Measurements from ENCODE around the gene KRT6C.
A peak's percentile ranks its signal among the peaks of the same experiment; 100 is the strongest.
"Not testable (repeated sequence)": the region's sequence is repeated elsewhere in the genome, so short reads cannot be mapped to it uniquely, and the experiment has no call there.

The KRT6C gene

DNA sequence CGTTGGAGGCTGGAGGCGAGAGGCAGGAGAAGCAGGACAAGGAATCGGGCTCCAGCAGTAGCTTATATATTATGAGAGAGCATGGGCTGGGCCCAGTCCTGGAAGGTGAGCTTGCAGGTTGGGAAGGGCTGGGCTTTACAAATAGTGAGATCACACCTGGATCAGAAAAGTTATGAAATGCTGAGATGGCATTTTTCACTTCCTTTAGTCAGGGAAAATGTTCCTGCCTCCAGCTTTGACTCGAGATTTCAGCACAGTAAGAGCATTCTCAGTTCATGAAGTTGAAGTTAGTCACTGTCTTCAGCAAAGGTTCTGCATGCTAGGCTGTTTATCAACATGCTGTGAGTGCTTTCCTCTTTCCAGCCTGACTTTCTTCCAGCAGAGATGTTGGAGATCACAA lies at the start of gene KRT6C:
TSS of gene KRT6C (minus strand) at position 38 of the 400 bp plus-strand sequence. CDS start 68 bp downstream, outside the sequence.
- DNase-seq = no peak

DNA sequence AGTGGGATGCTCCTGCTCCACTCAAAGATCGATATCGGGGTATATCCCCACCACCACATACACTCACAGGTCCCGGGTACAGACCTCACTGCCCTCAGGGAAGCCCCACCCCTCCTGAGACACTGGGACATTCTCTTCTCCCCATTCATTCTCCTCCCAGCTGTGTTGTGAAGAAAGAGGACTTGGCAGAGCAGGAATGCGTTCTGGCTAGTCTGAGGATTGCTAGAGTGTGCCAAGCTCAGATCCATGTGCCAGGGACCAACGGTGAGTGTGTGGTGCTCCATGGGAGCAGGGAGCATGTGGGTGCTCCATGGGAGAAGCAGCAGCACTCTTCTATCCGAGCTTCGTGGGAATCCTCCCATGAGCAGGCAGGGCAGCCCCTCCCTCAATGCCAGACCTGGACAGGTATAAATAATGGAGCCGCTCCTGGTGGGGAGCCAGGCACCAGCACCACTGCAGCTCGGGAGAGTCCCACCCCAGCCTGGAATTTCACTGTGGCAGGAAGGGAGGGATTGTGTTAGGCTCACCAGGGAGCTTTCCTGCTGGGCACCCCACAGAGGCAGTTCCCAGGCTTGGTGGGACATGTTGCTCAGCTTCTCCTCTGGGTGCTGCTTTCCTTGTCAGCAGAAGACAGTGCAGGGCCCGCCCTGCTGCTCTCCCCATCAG lies 48.9 kb upstream of the KRT6C start:
- DNase-seq = no peak

DNA sequence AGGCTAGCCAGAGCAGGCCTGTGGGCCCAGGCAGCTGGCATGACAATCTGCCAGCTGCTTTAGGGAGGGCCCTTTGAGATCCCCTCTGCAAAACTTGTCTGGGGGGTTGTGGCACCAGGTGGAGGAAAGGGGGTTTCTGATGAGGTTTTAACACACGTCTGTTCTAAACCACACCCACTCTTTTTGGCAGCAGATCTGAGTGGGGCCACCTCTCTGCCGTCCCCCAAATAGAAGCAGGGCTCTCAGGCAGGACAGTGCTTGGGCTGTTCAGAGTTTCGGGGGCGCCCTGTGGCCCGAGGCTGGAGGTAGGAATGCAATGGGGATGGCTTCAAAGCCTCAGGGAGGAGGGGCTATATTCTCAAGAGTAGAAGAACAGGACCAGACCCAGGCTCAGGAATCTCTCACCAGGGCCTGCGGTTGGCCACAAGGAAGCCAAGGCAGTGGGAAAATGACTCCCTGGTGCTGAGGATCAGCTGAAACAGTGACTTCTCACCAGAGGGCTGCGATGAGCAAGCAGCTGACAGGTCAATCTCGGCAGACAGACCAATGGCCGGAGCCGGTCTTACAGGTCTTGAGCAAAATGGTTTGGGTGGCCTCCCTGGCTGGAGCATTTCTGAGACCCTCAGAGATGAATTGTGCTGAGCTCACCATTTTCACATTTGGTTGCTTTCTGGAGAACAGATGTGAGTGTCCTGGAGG lies 48.1 kb upstream of the KRT6C start:
- no peak for DNase-seq

DNA sequence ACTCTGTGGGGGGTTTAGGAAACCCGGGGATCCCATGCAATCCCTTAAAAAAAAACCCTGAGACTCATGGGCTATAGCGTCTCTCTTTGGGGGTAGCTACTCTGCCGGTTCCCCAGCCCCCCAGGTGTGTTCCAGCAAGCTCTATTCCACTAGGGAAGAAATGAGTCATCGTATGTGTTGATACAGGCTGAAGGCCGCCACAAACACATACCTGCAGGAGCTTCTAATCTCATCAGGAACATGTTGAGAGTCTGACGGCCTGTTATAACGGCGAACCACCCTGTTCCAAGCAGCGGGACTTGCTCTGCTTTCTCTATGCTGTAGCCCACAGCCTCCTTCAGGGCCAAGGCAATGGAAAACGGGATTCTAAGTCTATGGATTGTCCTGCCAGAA lies 47.6 kb upstream of the KRT6C start:
- no peak for DNase-seq

DNA sequence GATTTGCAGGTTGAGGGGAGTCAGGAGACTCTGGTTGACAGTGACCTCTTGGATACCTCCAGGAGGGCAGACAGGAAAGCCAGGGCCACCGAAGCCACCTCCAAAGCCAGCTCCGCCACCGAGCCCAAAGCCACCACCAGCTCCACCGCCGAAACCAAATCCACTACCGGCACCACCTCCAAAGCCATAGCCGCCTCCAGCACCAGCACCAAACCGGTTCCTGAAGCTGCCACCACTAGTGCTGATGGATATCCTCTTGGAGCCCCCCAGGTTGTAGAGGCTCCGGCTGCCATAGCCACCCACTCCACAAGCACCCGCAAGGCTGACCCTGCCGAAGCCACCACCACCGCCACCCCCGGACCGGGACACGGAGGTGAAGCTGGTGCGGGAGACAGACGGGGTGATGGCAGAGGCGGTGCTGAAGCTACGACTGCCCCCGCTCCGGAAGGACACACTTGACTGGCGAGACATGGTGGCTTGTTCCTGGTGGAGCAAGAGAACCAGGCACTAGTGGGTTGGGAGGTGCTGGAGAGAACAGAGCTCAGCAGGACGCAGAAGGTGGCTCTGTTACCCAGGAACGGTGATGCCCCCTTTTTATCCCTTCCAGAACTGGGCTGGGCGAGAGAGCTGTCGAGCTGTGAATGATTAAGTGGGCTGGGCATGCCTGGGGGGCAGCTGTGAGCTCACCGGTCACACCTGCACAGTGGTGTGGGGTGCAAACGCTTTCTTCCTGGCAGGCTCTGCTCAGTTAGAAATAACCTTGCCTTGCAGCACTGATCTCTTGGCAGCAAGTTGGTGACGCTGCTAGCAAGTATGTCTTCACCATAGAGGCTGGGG lies 46.4 kb upstream of the KRT6C start, which contains the start of gene KRT5:
TSS of gene KRT5 (minus strand) at position 569 of the 837 bp plus-strand sequence. CDS start at position 471, 98 bp downstream.
- DNase-seq = no peak

DNA sequence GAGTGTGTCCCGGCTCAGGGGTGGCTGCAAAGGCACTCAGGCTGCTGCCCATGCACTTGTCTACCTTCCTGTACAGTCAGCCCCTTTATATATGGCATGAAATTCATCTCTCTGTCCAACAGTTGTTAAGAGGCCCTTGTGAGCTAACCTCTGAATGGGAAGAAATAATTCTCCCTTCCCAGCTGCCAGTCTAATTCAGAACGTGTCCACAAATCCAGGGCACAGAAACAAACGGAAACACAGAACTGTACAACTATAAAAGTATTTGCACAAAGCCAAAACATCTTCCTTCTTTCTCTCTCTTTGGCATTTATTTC lies 45.7 kb upstream of the KRT6C start:
- DNase-seq = no peak

DNA sequence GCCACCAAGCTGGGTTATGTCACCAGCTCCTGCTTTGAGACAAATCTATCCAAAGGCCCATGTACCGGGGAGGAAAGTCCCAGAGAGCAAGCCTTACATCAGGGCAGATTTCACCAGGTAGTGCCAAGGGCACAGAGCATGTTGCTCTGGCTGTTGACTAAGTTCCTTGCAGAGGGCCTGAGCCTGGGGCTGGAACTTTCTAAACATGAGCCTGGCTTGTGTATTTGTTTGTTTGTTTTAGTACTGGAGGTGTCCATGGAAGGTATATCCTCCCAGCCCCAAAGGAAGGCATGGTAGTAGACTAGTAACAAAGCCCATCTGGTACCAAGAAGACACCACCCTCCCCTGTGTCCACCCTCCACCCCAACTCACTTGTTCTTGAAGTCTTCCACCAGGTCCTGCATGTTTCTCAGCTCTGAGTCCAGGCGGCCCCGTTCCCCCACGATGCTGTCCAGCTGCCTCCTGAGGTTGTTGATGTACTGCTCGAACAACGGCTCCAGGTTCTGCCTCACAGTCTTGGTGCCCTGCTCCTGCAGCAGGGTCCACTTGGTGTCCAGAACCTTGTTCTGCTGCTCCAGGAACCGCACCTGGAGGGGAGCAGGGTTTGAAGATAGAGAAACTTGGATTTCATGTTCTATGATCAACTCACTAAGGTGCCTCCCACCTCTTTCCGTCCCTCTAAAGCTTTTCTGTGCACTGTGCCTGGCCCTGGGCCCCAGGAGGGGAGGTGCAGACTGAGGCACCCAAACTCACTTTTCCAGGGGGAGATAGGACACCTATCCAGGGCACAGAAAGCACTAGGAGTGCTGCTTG lies 45.2 kb upstream of the KRT6C start:
- no peak for DNase-seq

DNA sequence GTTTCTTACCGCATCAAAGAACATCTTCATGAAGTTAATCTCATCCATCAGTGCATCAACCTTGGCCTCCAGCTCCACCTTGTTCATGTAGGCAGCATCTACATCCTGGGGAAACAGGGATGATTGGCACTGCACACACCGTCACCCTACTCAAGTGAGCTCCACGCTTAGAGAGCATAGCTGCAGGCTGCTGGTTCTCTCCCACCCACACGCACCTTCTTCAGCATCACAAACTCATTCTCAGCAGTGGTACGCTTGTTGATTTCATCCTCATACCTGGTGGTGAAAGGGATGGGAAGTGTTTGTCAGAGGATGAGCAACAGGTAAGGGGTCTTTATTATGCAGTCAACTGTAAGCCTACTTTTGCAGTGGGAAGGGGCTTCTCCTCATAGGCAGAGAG lies 44.3 kb upstream of the KRT6C start:
- no peak for DNase-seq

DNA sequence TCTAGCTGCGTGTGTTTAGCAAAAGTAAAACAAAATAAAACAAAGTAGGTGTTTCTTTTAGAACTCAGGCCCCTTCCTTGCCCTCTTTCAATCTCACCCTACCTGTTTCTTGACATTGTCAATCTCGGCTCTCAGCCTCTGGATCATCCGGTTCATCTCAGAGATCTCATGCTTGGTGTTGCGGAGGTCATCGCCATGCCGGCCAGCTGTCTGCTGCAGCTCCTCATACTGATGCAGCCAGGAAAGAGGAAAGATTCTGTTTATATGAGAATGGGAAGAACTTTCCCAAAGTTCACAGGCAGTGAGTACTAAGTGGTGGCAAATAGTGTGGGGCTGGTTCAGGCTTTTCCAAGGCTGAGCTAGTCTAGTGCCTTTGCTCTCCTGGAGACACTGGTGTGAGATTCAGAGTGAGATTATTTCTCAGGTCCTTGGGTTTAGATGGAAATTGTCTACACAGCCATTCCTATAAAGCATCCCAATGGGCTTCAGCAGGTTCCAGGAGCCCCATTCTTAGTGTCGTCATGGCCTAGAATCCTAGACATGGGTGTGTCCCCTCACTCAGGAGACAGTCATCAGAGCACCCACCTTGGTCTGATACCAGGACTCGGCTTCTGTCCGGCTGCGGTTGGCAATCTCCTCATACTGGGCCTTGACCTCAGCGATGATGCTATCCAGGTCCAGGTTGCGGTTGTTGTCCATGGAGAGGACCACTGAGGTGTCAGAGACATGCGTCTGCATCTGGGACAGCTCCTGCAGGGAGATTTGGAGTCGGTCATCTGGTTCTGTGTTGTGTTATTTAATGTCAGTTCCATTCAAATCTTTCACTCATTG lies 43.6 kb upstream of the KRT6C start:
- no peak for DNase-seq

DNA sequence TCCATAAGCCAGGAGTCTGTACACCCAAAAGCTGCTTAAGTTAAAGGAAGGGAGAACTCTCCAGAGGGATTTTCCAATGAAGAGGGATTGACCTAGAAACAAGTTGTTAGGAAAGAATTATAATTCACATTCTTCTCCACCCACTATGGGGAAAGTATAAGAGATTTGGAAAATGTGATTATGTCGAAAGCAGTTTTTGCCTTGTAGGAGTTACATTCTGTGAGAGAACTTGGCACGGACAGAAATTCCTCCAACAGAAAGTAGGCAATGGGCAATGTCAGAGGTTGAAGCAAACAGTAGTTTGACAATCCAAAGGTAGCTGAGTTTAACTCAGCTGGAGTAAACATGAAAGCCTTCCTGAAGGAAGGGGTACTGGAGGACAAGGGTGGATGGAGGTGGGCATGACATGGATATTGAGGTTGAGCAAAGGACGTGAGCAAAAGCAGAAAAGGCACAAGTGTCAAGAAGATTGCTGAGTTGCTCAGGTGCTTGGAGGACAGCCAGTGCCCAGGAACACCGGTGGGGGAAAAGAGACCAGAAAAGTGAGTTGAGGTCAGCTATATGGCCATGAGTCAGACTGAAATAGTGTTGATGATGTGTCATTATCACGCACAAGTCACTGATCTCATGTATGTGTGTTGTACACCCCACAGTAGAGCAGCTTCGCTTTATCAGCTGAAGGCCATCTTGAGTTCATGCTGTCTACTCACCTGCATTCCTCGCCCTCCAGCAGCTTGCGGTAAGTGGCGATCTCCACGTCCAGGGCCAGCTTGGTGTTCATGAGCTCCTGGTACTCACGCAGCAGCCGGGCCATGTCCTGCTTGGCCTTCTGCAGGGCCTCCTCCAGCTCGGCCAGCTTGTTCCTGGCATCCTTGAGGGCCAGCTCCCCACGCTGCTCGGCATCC lies 42.6 kb upstream of the KRT6C start:
- no peak for DNase-seq

DNA sequence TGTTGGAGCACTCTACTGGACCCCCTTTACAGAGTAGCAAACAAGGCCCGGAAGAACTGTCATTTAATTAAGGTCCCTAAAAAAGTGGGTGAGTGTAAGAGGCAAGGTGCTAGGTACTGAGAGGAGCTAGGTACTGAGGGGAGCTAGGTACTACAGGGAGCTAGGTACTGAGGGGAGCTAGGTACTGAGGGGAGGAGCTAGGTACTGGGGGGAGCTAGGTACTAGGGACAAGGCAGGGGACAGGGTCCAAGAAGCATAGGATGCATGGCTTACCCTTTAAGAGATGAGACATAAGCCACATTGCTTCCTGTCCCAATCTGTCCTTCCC lies 41.7 kb upstream of the KRT6C start:
- DNase-seq = no peak

DNA sequence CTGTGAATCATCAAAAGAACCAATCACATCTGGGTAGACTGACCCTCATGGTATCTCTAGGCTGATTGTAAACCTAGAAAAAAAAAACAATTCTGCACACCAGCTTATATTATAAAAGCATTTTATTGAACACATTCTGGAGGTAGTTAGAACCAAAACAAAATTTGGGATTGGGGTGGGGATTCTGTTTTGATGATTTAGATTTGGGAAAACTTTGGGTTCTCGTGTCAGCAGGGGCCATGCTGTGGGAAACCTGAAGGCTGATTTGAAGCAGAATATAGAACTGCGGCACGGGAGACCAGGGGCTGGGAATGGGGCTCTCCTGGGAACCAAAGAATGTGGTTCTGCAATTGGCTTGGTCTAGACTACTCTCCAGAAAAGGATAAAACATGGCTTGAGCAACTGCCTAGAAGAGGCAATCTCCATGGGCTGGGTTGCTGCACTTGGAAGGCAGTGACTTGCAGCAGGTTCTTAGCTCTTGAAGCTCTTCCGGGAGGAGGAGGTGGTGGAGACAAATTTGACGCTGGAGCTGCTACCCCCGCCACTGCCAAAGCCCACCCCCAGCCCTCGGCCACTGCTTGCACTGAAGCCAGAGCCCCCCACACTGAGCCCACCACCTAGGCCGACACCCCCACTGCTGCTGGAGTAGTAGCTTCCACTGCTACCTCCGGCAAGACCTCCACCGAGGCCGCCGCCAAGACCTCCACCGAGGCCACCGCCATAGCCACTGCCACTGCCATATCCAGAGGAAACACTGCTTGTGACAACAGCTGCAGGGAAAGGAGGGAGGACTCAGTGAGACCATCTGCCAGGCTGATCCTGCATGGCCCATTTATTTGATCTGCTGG lies 41.1 kb upstream of the KRT6C start:
- no peak for DNase-seq

DNA sequence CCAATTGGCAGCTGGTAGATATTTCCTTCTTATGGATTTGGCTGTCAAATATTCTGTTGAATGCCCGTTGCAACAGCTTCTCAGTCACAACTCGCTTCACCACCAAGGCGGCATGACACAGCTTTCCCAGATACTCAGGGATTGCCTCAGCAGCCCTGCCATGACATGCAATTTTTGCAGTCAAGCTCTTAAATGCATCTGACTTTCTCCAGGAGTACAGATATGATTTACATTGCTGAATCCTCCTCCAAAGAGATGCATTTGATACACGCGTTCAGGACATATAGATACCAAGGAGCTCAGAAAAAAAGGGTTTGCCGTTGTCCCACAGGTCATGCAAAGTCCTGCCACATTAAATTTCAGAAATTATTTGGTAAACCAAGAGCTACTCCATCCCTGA lies 40.1 kb upstream of the KRT6C start:
- DNase-seq = no peak

DNA sequence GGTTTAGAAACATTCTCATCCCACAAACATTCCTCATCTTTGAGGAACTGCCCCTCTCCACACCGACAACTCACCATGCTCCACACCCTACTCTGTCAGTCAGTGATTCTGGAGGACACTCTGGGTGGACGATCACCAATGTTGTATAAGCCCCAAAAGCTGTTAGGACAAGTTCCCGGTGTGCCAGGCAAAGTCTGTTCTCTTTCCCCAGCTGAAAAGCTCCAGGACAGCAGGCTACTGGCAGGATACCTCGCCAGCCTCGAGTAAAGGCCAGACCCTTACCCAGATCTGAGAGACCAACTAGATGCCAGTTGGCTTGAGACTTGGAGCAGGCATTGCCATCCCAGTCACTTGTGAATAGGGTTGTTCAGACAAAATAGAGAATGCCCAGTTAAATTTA lies 34.6 kb upstream of the KRT6C start:
- DNase-seq = no peak

DNA sequence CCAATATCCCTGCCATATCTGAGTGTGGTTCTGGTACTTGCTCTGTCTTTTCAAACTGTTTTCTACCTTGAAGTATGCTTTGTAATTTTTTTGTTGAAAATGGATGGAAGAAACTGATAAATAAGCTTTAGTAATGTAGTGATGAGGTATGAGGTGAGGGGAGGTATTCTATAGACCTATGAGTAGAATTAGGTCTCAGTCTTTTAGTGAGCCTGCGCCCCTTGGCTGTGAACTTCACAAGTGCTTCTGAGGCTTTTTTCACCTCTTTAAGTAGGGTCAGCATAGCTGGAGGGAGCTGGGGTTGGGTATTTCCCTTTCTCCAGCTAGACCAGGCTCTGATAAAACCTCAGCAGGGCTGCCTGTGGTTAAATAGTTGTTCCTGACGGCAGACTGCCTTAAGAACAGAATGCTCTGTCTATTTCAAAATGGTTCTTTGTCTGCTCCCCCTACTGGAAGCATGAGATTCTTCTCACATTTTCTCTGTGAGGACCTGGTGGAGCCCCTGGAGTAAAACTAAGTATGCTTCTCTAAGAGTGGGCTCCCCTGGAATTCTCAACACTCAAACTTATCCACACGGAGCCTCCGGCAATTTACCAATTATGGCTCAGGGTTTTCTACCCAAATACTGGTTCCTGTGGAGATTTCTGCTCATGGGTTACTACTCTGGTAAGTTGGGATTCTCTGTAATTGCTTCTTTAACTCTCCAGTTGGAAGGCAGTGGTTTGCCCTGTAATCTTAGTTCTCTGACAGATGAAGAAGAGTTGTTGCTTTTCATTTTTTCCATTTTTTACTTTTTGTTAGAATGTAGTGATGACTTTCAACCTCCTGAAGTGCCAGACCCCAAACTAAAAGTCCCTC lies 33.5 kb upstream of the KRT6C start:
- DNase-seq = peak; percentile 78

DNA sequence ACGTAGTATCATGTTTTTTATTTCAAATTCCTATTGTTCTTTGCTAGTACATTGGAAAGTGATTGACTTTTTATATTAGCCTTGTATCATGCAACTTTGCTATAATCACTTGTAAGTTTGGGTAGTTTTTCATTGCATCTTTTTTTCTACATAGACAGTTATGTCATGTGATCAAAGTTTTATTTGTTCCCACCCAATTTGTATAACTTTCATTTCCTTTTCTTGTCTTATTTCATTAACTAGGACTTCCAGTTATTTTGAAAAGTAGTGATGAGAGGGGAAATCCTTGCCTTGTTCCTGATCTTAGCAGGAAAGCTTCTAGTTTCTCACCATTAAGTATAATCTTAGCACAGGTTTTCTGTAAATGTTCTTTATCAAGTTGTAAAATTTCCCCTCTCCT lies 29.3 kb upstream of the KRT6C start:
- DNase-seq = no peak

DNA sequence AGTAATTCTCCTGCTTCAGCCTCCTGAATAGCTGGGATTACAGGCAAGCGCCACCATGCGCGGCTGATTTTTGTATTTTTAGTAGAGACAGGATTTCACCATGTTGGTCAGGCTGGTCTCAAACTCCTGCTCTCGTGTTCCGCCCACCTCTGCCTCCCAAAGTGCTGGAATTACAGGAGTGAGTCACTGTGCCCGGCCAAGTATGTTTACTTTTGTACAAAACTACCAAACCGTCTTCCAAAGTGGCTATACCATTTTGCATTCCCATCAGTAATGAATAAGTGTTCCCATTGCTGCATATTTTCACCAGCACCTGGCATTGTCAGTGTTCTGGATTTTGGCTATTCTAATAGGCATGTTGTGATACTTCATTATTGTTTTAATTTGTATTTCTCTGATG lies 27.9 kb upstream of the KRT6C start:
- no peak for DNase-seq

DNA sequence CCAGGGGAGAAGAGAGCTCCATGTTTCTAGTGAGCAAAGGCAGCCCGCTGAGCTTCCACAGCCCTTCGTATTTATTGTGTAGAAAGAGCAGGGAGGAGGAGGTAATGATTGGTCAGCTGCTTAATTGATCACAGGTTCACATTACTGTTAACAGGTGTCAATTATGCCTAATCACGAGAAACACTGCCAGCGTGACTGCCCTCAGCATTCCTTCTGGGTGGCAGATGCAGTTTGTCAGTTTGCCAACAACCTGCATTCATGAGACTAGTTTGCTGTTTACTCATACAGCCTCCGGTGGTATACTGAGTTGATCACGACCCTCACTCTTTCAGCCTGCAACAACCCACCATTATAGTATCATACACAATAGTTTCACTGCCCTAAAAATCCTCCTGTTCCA lies 27.0 kb upstream of the KRT6C start:
- DNase-seq = not testable (repeated sequence)

All from hematopoietic multipotent progenitor cell treated with erythropoietin and hydrocortisone succinate and interleukin-3 and kit ligand, for 4 days (in vitro differentiated cells).